Activated CD4-positive, alpha-beta T cell treated with anti-CD3 and anti-CD28 coated beads, Interleukin-10, Interleukin-2, amounts not matched to agents 100 ng/mL and 50 ng/mL, durations not matched to agents 16 hours and 8 hours (primary cell): ENCODE measurements around the gene RYR1.

Source experiments
- DNase-seq: peaks from one replicate; pipeline ENCODE4 v3.0.0-alpha.2; 2020

RYR1 gene

GRCh38 chr19:38433268-38433733 is at the start of gene RYR1:
Gene RYR1, plus strand, starts transcription at chr19:38433691. Its CDS starts 139 bp downstream, at chr19:38433830.
- peak; percentile 81 for DNase-seq

- DNase-seq = no peak
These were observed 49.7 kb upstream of the RYR1 start for GRCh38 chr19:38383743-38384142.

- no peak for DNase-seq
These were observed 49.1 kb upstream of the RYR1 start for GRCh38 chr19:38384209-38385027.

GRCh38 chr19:38385057-38385803 is 48.3 kb upstream of the RYR1 start:
- no peak for DNase-seq

GRCh38 chr19:38385804-38386257 is 47.7 kb upstream of the RYR1 start:
- no peak for DNase-seq

- no peak for DNase-seq
These were observed 47.1 kb upstream of the RYR1 start for GRCh38 chr19:38386300-38386970.

- DNase-seq = no peak
These were observed 46.4 kb upstream of the RYR1 start for GRCh38 chr19:38386971-38387549.

GRCh38 chr19:38387550-38388348 is 45.7 kb upstream of the RYR1 start, which contains the start of gene GGN:
Gene GGN, minus strand, starts transcription at chr19:38388034. Its CDS starts 773 bp downstream, at chr19:38387261.
- peak; percentile 83 for DNase-seq

GRCh38 chr19:38388349-38389100 is 45.0 kb upstream of the RYR1 start, which contains the start of gene SPRED3:
Gene SPRED3, plus strand, starts transcription at chr19:38388697. Its CDS starts 1,606 bp downstream, at chr19:38390303.
- no peak for DNase-seq

- no peak for DNase-seq
These were observed 44.2 kb upstream of the RYR1 start for GRCh38 chr19:38389101-38389925.

- no peak for DNase-seq
These were observed 43.2 kb upstream of the RYR1 start for GRCh38 chr19:38389957-38390924.

- no peak for DNase-seq
These were observed 41.5 kb upstream of the RYR1 start for GRCh38 chr19:38391911-38392464.

- no peak for DNase-seq
These were observed 40.7 kb upstream of the RYR1 start for GRCh38 chr19:38392707-38393308.

GRCh38 chr19:38394488-38394887 is 39.0 kb upstream of the RYR1 start:
- peak; percentile 88 for DNase-seq

GRCh38 chr19:38395381-38396114 is 37.9 kb upstream of the RYR1 start:
- peak; percentile 64 for DNase-seq

- no peak for DNase-seq
These were observed 34.4 kb upstream of the RYR1 start for GRCh38 chr19:38399081-38399480.

- no peak for DNase-seq
These were observed 34.0 kb upstream of the RYR1 start for GRCh38 chr19:38399537-38399936.
